ENCODE data around the gene SKI.

DNA sequence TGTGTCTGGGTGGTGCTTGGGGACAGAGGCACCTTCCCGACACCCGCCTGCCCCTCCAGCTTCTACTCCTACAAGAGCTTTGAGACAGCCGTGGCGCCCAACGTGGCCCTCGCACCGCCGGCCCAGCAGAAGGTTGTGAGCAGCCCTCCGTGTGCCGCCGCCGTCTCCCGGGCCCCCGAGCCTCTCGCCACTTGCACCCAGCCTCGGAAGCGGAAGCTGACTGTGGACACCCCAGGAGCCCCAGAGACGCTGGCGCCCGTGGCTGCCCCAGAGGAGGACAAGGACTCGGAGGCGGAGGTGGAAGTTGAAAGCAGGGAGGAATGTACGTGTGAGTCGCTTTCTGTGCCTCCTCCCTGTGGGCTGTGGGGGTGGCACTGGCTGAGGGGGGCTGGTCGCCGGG lies 75.7 kb downstream of the SKI start:
- TF ChIP-seq, protein P1, sequence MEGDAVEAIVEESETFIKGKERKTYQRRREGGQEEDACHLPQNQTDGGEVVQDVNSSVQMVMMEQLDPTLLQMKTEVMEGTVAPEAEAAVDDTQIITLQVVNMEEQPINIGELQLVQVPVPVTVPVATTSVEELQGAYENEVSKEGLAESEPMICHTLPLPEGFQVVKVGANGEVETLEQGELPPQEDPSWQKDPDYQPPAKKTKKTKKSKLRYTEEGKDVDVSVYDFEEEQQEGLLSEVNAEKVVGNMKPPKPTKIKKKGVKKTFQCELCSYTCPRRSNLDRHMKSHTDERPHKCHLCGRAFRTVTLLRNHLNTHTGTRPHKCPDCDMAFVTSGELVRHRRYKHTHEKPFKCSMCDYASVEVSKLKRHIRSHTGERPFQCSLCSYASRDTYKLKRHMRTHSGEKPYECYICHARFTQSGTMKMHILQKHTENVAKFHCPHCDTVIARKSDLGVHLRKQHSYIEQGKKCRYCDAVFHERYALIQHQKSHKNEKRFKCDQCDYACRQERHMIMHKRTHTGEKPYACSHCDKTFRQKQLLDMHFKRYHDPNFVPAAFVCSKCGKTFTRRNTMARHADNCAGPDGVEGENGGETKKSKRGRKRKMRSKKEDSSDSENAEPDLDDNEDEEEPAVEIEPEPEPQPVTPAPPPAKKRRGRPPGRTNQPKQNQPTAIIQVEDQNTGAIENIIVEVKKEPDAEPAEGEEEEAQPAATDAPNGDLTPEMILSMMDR (IDR thresholded peaks at IDR 0.05): no peak
- no peak for TF ChIP-seq EP300 (IDR thresholded peaks at IDR 0.05)

All from upper lobe of left lung (tissue), 4 donors.